NCI-H1417 treated with DMSO at 0.1 percent for 48 hours (cell line): ENCODE results near the gene ZNF443.
"Not testable (repeated sequence)": the region's sequence is repeated elsewhere in the genome, so short reads cannot be mapped to it uniquely, and the experiment has no call there.

Experiments used
- DNase-seq: peaks from one replicate; lab custom pipeline; 2025; lab: John Stamatoyannopoulos, UW

The ZNF443 gene

DNA sequence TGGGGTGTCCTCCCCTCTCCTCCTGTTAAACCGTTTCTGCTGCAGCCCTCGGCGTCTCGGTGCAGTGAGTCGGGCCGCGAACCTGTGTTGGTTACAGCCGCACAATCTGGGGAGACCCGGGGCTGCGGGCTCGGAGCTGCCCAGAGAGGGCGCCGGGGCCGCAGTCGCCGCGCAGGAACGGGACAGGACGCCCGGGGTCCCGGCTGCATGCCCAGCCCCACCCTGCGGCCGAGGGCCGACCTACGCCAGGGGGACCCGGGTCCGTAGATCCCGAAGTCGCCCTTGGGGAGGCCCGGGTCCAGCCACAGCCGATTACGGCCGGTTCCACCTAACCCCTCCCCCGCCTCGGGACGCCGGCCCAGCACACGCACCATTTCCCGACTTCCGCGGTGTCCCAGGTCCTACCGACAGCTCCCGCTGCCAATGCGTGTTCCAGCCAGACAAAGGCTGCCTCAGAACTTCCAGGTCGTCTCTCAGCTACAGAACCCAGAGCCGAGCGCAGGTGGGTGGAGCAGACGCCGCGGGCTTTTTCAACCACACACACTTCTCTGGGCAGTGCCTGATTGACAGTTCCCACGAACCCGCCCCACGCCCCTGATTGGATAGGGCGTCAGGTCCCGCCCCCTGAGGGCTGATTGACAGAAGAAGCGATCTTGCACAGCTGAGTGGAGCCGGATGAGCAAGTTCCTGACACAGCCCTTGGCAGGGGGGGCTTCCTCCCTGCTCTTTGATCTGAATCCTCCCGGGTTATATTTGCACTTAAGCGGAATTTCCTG lies at the start of gene ZNF443:
ZNF443 (minus strand) TSS at position 481 of the 776 bp plus-strand sequence; CDS start at position 374, 107 bp downstream.
- peak; percentile 91 for DNase-seq

DNA sequence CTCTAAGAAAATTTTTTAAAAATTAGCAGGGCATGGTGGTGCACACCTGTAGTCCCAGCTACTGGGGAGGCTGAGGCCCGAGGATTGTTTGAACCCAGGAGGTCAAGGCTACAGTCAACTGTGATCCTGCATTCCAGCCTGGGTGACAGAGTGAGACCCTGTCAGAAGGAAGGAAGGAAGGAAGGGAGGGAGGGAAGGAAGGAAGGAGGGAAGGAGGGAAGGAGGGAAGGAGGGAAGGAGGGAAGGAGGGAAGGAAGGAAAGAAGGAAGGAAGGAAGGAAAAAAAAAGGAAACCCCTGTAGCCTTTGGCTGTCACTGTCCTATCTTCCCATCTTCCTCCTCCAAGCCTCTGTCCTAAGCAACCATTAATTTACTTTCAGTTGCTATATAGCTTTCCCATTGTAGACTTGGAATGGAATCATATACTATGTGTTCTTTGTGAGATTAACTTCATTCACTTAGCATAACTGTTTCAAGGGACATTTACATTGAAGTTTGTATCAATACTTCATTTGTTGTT lies 45.5 kb upstream of the ZNF443 start:
- DNase-seq, result not testable (repeated sequence)

DNA sequence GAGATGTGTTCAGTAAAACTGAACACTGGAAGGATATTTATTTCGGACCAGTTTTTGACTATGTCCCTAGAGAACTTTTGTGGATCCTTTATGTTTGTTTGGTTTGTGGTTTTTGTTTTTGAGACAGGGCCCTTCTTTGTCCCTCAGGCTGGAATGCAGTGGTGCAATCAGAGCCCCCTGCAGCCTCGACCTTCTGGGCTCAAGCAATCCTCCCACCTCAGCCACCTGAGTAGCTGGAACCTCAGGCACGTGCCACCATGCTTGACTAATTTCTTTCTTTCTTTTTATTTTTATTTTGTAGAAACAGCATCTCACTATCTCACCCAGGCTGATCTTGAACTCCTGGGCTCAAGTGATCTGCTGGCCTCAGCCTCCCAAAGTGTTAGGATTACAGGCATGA lies 44.8 kb upstream of the ZNF443 start:
- DNase-seq, result no peak

DNA sequence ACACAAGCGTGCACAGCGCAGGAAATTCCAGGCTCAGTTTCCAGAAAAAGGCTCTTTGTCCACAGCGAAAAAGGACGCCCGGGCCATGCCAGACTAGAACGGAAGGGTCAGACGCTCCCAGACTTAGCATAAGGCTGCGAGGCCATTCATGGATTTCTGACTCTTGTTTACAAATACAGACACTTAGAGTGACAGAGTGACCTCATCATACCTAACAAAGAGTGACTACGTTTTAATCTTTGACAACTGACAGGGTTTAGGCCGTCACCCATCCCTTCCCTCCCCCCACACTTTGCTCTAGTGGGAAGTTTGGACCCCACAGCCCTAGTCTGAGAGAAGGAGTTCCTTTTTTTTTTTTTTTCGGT lies 44.2 kb upstream of the ZNF443 start:
- DNase-seq, result no peak

DNA sequence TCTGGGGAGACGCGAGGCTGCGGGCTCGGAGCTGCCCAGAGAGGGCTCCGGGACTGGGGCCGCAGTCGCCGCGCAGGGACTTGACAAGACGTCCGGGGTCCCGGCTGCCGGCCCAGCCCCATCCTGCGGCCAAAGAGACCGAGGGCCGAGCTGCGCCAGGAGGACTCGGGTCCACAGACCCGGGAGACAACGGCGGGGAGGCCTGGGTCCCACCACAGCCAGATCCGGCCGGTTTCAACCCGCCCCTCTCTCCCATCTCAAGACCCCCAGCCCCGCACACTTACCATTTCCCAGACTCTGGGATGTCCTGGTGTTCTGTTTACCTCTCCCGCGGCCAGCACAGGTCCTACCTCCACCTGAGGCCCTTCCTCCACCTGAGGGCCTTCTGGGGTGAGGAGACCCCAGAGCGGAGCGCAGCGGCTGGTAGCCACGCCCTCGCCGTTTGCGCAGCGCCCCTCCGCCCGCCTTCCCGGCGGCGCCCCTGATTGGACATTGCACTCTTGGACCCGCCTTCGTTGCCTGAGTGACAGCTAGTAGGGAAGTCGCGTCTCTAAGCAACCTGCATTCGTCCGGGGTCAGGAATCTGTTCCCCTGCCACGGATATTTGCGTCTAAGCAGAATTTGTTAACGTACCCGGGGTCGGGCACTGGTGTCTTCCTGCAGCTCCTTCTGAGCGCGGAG lies 43.7 kb upstream of the ZNF443 start, which contains the start of gene ZNF709:
ZNF709 (minus strand) TSS at position 446 of the 681 bp plus-strand sequence; CDS start at position 287, 159 bp downstream.
- peak; percentile 80 for DNase-seq

DNA sequence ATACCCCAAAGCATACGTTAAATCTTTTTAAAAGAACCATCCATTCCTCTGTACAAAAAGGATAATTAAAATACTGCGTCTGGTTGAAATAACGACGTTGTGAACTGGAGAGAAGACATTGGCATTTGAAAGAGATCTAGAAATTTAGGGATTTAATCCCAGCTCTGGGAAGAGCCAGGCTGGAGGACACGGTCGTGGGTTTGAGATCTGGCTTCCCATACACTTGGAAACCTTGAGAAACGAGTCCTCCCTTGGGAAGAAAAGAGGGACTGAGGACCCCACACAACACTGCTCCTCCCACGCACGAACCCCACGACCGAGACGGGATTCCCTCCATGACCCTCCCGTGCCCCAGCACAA lies 43.2 kb upstream of the ZNF443 start:
- DNase-seq, result no peak

DNA sequence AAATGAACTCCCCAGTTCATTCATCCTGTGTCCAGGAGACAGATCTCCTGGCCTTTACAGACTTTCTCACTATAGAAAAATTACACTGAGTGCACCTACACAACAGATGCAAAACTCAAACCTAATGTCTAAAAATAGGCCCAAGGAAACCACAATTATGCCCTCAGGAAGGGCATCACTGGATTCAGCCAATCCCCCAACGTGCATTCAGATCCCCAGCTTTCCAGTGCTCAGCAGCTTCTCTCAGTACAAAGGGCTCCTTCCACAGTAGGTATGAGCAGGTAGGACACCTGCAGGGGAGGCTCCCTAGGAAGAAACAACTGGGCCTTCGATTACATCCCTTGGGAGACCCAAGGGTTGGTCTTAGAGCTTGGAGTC lies 41.7 kb upstream of the ZNF443 start:
- DNase-seq, result no peak

DNA sequence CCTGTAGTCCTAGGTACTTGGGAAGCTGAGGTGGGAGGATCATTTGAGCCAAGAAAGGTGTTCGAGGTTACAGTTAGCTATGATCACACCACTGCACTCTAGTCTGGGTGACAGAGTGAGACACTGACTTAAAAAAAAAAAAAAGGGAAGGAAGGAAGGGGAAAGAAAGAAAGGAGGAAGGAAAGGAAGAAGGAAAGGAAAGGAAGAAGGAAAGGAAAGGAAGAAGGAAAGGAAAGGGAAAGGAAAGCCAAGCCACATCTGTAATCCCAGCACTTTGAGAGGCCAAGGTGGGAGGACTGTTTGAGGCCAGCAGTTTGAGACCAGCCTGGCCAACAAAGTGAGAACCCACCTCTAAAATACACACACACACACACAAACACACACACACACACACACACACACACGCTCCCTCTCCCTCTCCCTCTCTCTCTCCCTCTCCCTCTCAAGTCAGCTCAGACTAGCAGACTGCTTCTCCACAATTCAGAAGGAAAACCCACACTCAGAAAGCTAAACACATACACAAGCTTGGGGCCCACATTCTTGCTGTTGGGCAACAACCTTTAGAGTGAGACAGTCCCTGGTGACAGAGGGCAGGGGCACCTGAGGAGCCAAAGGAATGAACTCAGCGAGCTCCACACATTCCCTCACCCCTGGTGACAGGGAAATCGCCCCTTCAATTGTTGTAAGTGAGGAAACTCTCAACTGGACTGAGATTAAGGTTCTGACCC lies 41.1 kb upstream of the ZNF443 start:
- DNase-seq, result no peak

DNA sequence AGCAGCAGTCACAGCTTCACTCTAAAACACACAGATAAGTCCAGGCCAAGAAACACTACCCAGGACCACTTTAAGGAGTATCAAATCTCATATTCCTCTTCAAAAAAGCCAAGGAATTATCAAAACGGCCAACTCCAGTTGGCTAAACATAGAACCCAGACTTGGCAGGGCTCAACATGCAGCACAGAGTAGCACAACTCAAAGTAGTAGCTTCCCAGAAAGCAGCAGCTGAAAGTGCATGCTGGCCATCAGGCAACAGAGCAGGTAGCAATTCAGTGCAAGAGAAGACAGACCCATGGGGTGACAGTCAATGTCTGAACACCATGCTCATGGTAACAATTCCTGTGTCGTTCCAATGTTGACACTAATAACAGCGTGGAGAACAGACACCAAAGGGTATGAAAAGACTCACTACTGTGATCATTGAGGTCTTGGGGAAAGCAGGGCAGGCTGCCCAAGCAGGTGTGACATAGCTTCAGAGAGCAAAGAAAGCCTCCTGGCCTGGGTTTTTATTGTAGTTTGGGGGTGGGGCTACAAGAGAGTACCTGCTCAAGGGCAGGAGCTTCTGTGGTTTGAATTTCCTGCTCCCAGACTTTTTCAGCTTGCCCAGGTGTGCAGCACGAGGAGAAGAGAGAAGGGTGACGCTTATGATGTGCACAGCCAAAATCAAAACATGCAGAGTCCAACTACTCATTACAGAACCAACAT lies 37.6 kb upstream of the ZNF443 start:
- DNase-seq, result no peak

DNA sequence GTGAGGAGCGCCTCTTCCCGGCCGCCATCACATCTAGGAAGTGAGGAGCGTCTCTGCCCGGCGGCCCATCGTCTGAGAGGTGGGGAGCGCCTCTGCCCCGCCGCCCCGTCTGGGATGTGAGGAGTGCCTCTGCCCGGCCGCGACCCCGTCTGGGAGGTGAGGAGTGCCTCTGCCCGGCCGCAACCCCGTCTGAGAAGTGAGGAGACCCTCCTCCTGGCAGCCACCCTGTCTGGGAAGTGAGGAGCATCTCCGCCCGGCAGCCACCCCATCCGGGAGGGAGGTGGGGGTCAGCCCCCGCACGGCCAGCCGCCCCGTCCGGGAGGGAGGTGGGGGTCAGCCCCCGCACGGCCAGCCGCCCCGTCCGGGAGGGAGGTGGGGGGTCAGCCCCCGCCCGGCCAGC lies 26.8 kb upstream of the ZNF443 start:
- DNase-seq, result not testable (repeated sequence)

DNA sequence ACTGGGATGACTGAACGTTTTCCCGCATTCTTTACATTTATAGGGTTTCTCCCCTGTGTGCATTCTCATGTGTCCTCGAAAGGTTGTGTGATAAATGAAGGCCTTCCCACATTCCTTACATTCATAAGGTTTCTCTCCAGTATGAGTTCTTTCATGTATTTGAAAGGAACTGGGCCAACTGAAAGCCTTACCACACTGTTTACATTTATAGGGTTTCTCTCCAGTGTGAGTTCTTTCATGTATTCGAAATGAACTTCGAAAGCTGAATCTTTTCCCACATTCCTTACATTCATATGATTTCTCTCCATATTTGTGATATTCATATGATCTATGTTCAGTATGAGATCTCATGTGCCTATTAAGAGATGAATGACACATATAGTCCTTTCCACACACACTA lies 24.4 kb upstream of the ZNF443 start:
- DNase-seq, result no peak

DNA sequence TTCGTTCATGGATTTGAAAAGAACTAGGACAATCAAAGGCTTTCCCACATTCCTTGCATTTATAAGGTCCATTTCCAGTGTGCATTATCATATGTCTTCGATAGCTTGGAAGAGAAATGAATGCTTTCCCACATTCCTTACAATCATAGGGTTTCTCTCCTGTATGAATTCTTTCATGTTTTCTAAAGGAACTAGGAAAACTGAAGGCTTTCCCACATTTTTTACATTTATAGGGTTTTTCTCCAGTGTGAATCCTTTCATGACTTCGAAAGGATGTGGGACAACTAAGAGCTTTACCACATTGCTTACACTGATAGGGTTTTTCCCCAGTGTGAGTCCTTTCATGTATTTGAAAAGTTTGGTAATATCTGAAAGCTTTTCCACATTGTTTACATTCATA lies 23.9 kb upstream of the ZNF443 start:
- no peak for DNase-seq

DNA sequence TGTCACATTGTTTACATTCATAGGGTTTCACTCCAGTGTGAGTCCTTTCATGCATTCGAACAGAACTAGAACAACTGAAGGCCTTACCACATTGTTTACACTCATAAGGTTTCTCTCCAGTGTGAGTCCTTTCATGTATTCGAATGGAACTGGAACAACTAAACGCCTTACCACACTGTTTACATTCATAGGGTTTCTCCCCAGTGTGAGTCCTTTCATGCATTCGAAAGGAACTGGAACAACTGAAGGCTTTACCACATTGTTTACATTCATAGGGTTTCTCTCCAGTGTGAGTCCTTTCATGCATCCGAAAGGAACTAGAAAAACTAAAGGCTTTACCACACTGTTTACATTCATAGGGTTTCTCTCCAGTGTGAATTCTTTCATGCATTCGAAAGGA lies 23.3 kb upstream of the ZNF443 start:
- not testable (repeated sequence) for DNase-seq

DNA sequence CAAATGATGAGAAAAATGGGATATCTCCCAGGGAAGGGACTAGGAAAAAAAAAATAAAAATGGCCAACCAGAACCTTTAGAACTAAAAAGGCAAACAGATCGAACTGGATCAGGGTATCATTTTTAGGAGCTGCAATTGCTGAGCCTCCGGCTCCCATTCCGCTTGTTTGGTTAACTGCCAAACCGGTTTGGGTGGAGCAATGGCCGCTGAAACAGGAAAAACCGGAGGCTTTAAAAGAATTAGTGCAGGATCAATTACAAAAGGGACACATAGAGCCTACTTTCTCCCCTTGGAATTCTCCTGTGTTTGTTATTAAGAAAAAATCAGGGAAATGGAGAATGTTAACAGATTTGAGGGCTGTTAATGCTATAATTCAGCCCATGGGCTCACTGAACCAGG lies 12.7 kb upstream of the ZNF443 start:
- no peak for DNase-seq

DNA sequence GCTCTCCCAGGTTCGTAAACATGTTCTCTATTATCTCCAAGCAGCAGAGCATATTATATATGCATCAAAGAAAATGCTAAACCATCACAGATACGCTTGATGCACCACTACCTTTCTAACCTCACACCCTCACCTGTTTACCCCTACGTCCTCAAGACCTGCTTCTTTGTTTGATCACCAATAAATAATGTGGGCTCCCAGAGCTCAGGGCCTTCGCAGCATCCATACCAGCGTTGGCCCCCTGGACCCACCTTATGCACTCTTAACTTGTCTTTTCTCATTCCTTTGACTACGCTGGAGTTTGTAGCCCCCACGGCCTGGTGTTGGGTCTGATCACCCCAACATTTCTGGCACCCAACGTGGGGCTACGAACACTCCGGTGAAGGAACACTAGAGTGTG lies 10.0 kb upstream of the ZNF443 start:
- no peak for DNase-seq

DNA sequence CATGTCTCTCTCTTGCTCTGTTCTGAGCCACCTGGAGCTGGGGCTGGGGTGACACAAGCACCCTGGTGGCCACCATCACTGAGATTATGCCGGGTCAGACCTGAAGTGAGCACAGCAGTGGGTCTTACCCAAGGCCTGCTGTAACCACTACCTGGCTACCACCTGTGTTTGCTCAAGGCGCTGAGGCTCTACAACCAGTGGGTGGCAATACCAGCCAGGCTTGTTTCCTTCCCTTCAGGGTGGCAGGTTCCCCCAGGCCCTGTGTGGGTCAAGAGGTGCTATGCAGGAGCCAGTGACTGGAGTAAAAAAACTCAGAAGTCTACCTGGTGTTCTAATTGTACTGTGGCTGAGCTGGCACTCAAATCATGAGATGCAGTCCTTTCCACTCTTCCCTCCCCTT lies 8.0 kb upstream of the ZNF443 start:
- DNase-seq, result no peak

DNA sequence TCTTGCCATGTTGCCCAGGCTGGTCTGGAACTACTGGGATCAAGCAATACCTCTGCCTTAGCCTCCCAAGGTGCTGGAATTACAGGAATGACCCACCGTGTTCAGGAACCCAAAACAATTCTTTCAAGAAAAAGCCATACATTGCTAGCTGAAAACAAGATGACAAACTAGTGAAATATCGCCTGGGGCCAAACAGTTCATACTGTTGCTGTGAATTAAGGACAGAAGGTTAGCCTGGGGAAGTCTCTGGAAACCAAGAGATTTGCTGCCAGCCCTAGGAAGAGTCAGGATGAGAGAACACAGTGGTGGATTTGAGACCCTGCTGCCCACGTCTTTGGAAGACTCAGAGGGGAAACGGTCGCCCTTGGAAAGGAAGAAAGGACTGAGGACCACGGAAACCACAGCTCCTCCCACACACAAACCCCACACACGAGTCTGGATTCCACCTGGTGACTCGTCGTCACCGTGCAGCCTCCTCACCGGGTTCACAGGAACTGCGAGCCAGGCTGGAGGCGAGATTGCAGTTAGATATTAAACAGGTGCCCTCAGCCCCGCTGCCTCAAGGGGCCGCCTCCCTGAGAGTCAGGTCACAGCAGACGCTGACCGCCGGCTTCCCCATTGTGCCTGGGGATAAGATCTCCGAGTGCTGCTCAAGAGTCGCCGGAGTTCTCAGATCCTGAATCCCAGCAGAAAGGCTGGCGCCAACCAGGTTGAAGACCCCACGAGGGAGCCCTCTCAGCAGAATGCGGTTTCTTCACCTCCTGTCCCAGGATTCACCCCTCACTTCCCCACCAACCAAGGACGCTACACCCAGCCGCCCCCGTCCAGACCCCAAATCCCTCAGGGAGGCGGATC lies 908 bp downstream of the ZNF443 start:
- DNase-seq, result not testable (repeated sequence)

DNA sequence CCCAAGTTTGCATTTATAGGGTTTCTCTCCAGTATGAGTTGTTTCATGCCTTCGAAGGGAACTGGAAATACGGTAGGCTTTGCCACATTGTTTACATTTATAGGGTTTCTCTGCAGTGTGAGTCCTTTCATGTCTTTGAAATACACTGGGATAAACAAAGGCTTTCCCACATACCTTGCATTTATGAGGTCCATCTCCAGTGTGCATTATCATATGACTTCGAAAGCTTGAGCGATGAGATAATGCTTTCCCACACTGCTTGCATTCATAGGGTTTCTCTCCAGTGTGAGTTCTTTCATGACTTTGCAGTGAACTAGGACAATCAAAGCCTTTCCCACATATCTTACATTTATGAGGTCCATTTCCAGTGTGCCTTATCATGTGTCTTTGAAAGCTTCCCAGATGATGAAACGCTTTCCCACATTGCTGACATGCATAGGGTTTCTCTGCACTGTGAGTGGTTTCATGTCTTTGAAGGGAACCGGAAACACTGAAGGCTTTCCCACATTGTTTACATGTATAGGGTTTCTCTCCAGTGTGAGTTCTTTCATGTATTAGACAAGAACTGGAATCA lies 10.0 kb downstream of the ZNF443 start:
- not testable (repeated sequence) for DNase-seq

DNA sequence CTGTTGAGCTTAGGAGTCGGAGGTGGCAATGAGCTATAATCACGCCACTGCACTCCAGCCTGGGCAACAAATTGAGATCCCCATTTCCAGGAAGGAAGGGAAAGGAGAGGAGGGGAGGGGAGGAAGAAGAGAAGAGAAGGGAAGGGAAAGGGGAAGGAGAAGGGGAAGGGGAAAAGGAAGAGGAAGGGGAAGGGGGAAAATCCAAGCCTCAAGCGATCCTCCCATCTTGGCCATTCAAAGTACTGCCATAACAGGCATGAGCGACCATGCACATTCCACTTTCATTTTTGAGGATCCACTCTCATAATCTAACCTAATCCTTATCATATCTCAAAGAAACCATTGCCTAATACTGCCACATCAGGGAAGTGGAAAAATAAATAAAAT lies 14.9 kb downstream of the ZNF443 start:
- DNase-seq, result no peak

DNA sequence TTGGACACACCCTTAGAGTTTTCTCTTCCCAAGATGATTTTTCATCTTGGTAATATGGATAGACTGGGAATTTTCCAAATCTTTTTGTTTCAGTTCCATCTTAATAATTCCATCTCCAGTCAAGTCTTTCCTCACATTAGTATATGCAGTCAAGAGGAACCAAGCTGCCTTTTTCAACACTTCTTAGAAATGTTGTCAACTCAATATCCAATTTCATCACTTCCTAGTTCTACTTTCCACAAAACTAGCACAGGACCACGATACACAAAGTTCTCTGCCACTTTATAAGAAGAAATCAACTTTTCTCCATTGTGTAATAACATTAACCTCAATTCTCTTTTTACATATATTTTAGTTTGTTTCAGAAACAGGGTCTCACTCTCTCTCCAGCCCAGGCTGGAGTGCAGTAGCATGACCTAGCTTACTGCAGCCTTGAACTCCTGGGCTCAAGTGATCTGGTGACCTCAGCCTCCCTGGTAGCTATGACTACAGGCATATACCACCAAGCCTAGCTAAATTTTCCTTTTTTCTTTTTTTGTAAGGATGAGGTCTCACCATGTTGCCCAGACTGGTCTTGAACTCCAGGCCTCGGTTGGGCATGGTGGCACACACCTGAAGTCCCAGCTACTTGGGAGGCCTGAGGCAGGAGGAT lies 15.5 kb downstream of the ZNF443 start:
- no peak for DNase-seq
